COLO829 (cell line): ENCODE data around the gene PIK3R2.

Source experiments
- DNase-seq: peaks from one replicate; pipeline ENCODE4 v3.0.0; 2012; ENCODE audit warnings: low spot score

The PIK3R2 gene

DNA sequence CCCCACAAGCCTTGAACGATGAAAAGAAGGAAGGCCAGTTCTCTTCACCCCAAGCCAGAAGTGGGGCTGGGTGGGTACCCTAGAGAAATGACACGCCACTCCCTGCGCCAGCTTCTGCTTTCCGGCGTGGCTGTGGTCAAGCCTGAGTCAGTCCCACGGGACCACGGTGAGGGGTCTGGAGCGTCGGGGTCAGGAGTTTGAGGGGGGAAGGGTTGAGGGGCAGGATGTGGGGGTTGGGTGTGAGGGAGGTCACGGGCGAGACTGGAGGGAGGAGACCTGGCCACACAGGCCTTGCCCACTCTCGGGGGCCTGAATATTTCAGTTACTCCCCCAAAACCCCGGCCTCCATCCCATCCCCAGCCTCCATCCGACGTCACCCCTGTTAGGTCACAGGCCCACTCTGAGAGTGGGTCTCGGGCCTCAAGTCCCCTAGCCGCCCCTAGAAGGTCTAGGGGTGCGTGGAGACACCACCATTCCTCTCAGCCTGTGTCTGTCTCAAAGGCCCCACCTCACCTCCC, 20.1 kb downstream of the PIK3R2 start:
- DNase-seq: no peak

GRCh38 chr19:18173572-18174288, 20.8 kb downstream of the PIK3R2 start, which contains the start of gene IFI30:
TSS of gene IFI30 (plus strand) at chr19:18173813. CDS start at chr19:18173842, 29 bp downstream.
- DNase-seq: no peak

- no peak for DNase-seq
These were observed 22.0 kb downstream of the PIK3R2 start for GRCh38 chr19:18174983-18175382.

- no peak for DNase-seq
These were observed 23.7 kb downstream of the PIK3R2 start for GRCh38 chr19:18176367-18177310.

DNA sequence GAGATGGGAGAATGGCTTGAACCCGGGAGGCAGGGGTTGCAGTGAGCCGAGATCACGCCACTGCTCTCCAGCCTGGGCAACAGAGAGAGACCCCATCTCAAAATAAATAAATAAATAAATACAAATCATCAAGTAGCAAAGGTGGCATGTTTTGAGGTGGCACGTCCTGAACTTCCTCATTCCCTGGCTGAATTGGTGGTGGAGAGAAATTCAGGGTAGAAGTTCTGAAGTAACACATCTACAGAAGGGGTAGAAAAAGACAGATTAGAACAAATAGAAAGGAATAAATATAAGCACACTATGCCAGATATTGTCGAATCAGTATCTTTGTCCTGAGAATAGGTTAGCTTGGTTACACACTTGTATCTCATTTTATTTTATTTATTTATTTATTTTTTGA, 27.0 kb downstream of the PIK3R2 start:
- no peak for DNase-seq

GRCh38 chr19:18183529-18183928, 30.6 kb downstream of the PIK3R2 start:
- no peak for DNase-seq

GRCh38 chr19:18185538-18185937, 32.6 kb downstream of the PIK3R2 start:
- DNase-seq: no peak

DNA sequence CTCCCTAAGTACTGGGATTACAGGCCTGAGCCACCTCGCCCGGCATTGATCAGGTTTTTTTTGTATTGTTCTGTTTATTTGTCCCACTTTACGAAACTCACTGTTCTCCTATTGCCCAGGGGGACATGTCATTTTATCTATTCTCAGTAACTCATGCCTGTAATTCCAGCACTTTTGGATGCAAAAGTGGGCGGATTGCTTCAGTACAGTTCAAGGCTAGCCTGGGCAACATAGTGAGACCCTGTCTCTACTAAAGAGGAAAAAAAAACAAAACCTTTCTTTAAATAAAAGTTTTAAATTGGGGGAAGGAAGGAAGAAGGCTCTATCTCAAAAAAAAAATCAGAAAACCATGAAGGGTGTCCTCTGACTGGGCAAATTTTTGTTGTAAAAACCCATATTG, 37.3 kb downstream of the PIK3R2 start:
- no peak for DNase-seq

- no peak for DNase-seq
These were observed 38.7 kb downstream of the PIK3R2 start for GRCh38 chr19:18191640-18192062.

GRCh38 chr19:18192673-18193387, 39.9 kb downstream of the PIK3R2 start, which contains the start of gene MPV17L2:
TSS of gene MPV17L2 (plus strand) at chr19:18193218. CDS start at chr19:18193282, 64 bp downstream.
- DNase-seq: peak; percentile 88

DNA sequence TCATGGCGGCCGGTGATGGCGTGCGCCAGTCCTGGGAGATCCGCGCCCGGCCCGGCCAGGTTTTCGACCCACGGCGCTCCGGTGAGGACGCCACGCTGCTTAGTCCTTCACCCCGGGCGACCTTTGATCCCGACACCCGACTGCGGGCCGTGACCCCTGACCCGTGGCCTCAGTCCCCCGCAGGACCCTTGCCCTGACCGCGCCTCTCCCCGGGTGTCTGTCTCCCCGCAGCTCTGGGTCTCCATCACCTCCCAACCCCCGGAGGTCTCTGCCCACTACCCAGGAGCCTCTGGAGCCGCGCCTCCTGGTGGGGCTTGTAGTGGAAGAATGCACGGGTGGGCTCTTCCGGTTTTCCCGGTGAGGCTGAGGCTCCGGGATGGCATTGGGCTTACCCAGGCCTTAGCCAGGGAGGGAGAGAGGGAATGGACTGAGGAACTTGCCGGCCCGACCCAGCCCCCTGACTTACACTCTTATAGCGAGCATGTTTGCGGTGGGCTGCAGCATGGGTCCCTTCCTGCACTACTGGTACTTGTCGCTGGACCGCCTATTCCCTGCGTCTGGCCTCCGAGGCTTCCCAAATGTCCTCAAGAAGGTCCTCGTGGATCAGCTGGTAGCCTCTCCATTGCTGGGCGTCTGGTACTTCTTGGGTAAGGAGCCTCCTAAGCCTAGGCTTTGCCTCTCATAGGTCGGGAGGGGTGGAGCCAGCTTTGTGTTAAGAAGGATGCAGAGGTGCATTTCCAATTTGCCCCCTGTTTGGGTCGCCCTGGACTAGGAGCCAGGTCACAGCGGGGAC, 40.6 kb downstream of the PIK3R2 start:
- no peak for DNase-seq

DNA sequence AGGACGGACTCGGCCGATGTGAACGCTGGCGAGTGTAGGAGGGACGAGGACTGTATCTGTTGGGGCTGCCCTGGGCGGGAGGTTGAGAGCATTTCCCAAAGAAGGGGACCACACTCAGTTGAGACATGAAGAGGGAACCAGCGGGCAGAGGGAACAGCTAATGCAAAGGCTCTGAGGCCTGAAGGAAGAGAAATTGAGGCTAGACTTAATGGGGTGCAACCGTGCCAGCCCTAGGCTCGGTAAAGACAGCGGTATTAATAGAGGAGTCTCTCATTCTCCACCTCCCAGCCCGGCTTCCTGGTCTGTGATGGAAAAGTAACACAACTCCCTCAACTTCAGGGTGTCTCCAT, 41.2 kb downstream of the PIK3R2 start:
- DNase-seq: no peak

GRCh38 chr19:18194554-18195238, 41.7 kb downstream of the PIK3R2 start:
- no peak for DNase-seq

DNA sequence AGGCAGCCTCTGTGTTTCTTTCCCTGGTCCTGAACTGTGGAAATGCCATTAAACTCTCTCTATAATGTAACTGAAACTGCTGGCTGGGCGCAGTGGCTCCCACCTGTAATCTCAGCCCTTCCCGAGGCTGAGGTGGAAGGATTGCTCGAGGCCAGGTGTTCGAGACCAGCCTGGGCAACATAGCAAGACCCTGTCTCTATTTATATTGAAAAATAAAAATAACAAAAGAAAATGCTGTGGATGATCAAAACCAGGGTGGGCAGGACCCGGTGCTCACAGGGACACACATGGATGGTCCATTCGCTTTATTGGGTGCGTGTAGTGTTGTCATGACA, 43.5 kb downstream of the PIK3R2 start:
- no peak for DNase-seq

DNA sequence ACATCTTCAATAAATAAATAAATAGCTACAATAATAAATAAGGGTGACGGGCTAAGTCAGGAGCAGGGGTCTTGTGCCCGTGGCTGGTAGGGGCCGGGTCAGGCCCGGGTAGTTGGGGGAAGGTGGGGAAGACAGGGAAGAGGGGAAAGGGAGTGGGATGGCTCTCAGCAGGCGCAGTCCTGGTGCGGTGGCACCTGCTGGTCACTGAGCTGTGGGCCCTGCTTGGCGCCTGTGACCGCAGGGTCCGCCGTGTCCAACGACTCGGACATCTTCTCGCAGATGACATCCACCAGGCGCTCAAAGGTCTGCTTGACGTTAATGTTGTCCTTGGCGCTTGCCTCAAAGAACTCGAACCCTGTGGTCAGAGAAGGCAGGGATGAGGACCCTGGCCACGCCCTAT, 44.3 kb downstream of the PIK3R2 start:
- no peak for DNase-seq

DNA sequence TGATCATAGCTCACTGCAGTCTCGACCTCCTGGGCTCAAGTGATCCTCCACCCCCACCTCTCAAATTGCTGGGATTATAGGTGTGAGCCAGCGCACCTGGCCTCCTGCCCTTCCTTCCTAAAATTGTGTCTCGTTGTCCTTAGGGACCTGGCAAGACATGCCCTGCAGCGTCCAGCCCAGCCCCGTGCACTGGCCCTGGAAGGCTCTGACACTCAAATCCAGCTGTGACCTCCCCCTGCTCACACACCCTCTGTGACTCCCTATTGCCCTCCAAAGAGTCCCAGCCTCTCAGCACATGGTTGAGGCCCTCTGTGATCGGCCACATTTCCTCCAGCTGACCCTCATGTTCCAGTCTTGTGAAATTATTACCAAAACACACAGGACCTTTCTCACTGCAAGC, 45.0 kb downstream of the PIK3R2 start:
- DNase-seq: no peak

DNA sequence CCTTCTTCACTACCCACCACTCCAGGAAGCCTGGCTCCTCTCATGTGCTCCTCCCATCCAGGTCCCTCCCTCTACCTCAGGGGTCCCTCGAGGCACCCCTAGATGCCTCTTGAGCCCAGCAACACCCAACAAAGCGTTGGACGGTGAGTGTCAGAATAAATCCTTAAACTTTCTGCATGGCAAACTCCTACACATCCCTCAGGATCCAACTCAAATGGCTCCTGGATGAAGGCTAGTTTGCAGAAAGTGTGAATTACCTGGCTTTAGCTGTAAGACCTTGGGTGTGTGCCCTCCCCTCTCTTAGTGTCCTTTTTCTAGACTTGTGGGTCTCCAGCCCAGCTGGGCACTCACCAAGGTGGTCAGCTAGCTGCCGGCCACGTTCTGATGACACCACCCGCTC, 45.4 kb downstream of the PIK3R2 start:
- DNase-seq: no peak

DNA sequence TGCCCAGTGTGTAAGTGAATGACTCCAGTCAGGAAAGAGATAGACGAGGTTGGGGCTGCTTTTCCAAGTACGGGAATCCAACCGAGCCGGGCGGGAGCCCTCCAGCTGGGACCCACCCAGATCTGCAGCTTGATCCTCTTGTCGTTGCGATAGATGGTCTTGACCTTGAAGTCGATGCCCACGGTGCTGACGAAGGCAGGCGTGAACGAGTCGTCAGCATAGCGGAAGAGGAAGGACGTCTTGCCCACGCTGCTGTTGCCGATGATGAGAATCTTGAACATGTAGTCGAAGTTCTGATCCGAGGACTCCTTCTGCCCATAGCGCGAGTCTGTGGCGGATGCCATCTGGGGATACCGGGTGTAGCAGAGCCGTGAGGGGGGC, 49.4 kb downstream of the PIK3R2 start:
- no peak for DNase-seq

DNA sequence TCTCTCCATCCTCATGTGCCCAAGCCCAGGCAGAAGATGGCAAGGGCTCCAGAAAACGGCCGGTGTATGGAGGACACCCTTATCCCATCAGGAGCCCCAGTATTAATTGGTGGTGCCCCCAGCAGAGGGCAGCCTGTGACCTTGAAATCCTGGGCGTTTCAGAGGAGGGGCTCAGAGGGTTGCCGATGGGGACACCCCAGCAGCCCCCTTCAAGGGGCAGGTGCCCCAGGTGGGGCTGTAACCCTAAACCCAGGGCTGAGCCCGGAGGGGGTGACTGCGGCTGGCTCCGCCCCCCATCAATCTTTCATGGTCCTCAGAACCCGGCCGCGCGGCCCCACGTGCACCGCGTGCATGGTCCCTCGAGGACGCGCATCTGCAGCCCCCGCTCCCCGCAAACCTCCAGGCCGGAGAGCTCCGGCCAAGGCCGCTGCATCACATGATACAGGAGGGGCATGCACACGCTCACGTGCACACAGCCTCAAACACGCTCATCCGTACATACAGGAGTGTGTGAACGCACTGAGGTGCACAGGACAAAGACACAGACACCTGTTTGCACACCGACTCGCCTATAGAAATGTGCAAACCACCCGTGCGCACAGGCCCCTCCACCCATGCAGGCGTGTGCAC, 49.9 kb downstream of the PIK3R2 start:
- DNase-seq: no peak

DNA sequence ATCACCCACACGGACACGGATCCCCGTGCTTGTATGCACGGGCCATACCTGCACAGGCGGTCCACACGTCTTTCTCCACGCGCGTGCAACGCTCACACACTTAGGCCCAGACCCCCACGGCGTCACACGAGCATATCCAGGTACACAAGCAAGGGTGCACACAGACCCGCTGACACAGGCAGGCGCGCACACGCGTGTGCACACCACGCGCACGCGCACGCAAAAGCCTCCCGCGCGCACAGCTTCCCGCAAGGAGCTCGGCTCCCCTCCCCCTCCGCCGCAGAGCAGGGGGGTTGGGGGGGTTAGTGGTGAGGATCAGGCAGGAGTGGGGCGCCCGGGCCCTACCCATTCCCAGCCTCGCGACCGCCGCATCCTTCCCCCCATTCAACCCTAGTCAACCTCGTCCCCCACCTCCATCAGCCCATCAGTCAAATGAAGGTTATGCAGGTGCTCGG, 50.5 kb downstream of the PIK3R2 start:
- no peak for DNase-seq
